ENCODE data around the gene TTC34.

DNA sequence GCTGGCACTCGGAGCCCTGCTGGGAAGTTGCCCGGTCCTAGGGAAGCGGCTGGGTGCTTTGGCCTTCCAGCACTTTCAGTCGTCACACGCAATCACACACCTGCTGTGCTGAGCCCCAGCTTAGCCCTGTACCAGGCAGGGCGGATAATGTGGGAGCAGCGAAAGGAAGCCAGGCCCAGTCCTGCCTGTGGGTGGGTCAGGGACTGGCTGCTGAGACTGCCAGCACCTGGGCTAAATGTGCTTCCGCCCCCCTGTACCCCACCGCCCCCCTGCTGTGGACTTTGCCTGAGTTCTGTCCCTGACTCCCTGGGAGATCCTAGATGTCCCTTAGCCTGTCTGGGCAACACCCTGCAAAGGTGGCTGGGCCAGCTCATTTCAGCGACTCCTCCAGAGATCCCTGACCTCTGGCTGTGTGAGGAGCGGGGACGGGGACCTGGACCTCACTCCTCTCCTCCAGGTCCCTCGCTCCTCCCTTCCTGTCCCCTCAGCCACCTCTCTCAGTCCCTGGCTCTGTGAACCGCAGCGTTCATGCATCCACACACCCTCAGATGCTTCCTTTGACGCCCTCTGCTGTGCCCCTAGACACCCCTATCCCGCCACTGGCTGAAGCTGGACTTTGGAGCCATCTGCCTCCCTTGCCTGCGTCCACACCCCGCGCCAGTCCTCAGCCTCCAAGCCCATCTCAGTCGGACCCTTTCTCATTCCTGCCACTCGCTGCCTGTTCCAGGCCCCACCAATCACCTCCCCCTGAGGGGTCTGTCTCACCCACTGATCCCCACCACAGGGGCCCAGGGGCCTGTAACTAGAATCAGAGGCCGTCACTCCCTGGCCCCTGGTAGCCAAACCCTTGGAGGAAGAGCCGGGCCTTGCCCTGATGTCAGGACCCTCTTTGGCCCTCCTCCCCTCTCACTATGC, 170.1 kb downstream of the TTC34 start:
- TF ChIP-seq, protein P1, sequence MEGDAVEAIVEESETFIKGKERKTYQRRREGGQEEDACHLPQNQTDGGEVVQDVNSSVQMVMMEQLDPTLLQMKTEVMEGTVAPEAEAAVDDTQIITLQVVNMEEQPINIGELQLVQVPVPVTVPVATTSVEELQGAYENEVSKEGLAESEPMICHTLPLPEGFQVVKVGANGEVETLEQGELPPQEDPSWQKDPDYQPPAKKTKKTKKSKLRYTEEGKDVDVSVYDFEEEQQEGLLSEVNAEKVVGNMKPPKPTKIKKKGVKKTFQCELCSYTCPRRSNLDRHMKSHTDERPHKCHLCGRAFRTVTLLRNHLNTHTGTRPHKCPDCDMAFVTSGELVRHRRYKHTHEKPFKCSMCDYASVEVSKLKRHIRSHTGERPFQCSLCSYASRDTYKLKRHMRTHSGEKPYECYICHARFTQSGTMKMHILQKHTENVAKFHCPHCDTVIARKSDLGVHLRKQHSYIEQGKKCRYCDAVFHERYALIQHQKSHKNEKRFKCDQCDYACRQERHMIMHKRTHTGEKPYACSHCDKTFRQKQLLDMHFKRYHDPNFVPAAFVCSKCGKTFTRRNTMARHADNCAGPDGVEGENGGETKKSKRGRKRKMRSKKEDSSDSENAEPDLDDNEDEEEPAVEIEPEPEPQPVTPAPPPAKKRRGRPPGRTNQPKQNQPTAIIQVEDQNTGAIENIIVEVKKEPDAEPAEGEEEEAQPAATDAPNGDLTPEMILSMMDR (conservative IDR thresholded peaks at IDR 0.05 in 1 of 2, IDR thresholded peaks at IDR 0.05 in 1 of 2; ENCODE audit: low read depth in 1 of 2, low read length in 2 of 2), result no peak
- TF ChIP-seq EZH2 (IDR thresholded peaks at IDR 0.05; ENCODE audit: low read length, missing control alignments), result no peak

Data from fibroblast of lung (primary cell).